ENCODE measurements around the gene LRRC47.

The LRRC47 gene

GRCh38 chr1:3841491-3841890, 45.2 kb upstream of the LRRC47 start:
- TF ChIP-seq ZC3H10 (CRISPR knock-in tag; IDR thresholded peaks at IDR 0.05): no peak
- TF ChIP-seq ZFP30 (CRISPR knock-in tag; IDR thresholded peaks at IDR 0.05): no peak
- TF ChIP-seq TOX (CRISPR knock-in tag; IDR thresholded peaks at IDR 0.05; ENCODE audit: borderline replicate concordance): no peak
- TF ChIP-seq ARNTL (CRISPR knock-in tag; IDR thresholded peaks at IDR 0.05; ENCODE audit: borderline replicate concordance, low read depth): no peak
- no peak for TF ChIP-seq POU6F1 (CRISPR knock-in tag; IDR thresholded peaks at IDR 0.05; ENCODE audit: borderline replicate concordance, low read depth)
- TF ChIP-seq ZNF70 (CRISPR knock-in tag; IDR thresholded peaks at IDR 0.05): no peak
- ATAC-seq: no peak

GRCh38 chr1:3838788-3839187, 42.5 kb upstream of the LRRC47 start:
- ATAC-seq: no peak

GRCh38 chr1:3837685-3838084, 41.4 kb upstream of the LRRC47 start:
- TF ChIP-seq ZNF565 (CRISPR knock-in tag; conservative IDR thresholded peaks at IDR 0.05; ENCODE audit: low read depth) (no peak), GLIS3 (CRISPR knock-in tag; IDR thresholded peaks at IDR 0.05) (no peak), SNAI2 (CRISPR knock-in tag; IDR thresholded peaks at IDR 0.05) (no peak), ZFP30 (CRISPR knock-in tag; IDR thresholded peaks at IDR 0.05) (no peak), BACH2 (CRISPR knock-in tag; IDR thresholded peaks at IDR 0.05; ENCODE audit: borderline replicate concordance) (no peak), ISL1 (CRISPR knock-in tag; IDR thresholded peaks at IDR 0.05) (no peak), PPARA (CRISPR knock-in tag; IDR thresholded peaks at IDR 0.05; ENCODE audit: borderline replicate concordance) (no peak)
- ATAC-seq: no peak

More at GRCh38 chr1:3838788-3839187, 42.5 kb upstream of the LRRC47 start:
- TF ChIP-seq ISL1 (CRISPR knock-in tag; IDR thresholded peaks at IDR 0.05): no peak

GRCh38 chr1:3837200-3837599, 40.9 kb upstream of the LRRC47 start:
- no peak for ATAC-seq
- TF ChIP-seq OSR1 (CRISPR knock-in tag; IDR thresholded peaks at IDR 0.05): no peak
- TF ChIP-seq CSDC2 (CRISPR knock-in tag; IDR thresholded peaks at IDR 0.05): no peak
- no peak for TF ChIP-seq ZNF70 (CRISPR knock-in tag; IDR thresholded peaks at IDR 0.05)
- TF ChIP-seq BACH2 (CRISPR knock-in tag; IDR thresholded peaks at IDR 0.05; ENCODE audit: borderline replicate concordance): no peak
- no peak for TF ChIP-seq ZNF8 (CRISPR knock-in tag; IDR thresholded peaks at IDR 0.05)
- TF ChIP-seq ESRRG (CRISPR knock-in tag; IDR thresholded peaks at IDR 0.05): no peak

- ATAC-seq: peak; percentile 42; the same call in 2 of the 3 replicates
- TF ChIP-seq BACH2 (CRISPR knock-in tag; IDR thresholded peaks at IDR 0.05; ENCODE audit: borderline replicate concordance) (no peak), ESRRG (CRISPR knock-in tag; IDR thresholded peaks at IDR 0.05) (no peak), ZC3H10 (CRISPR knock-in tag; IDR thresholded peaks at IDR 0.05) (no peak), TOX (CRISPR knock-in tag; IDR thresholded peaks at IDR 0.05; ENCODE audit: borderline replicate concordance) (no peak), ZNF70 (CRISPR knock-in tag; IDR thresholded peaks at IDR 0.05) (no peak), ARNTL (CRISPR knock-in tag; IDR thresholded peaks at IDR 0.05; ENCODE audit: borderline replicate concordance, low read depth) (no peak), RARB (CRISPR knock-in tag; IDR thresholded peaks at IDR 0.05) (no peak), ISL1 (CRISPR knock-in tag; IDR thresholded peaks at IDR 0.05) (no peak), TSHZ2 (CRISPR knock-in tag; IDR thresholded peaks at IDR 0.05) (no peak), PATZ1 (CRISPR knock-in tag; IDR thresholded peaks at IDR 0.05; ENCODE audit: borderline replicate concordance) (no peak), CSDC2 (CRISPR knock-in tag; IDR thresholded peaks at IDR 0.05) (no peak), ZFP3 (CRISPR knock-in tag; IDR thresholded peaks at IDR 0.05) (no peak), ZFP30 (CRISPR knock-in tag; IDR thresholded peaks at IDR 0.05) (no peak), ZNF565 (CRISPR knock-in tag; conservative IDR thresholded peaks at IDR 0.05; ENCODE audit: low read depth) (no peak), SNAI2 (CRISPR knock-in tag; IDR thresholded peaks at IDR 0.05) (no peak)
Observed at GRCh38 chr1:3836421-3836820, 40.1 kb upstream of the LRRC47 start.

Data from SK-N-SH treated with all-trans-retinoic acid at 6 μM for 48 hours (cell line).